ENCODE measurements around the gene POLR1A. TPM values are rescaled to one million over a fixed set of nuclear protein-coding genes. Genes with fewer than 3 reads are reported as not detected.
A peak's percentile ranks its signal among the peaks of the same experiment; 100 is the strongest.

The POLR1A gene
- total RNA-seq, 1 donor from 2014 or later: 32.6 TPM

GRCh38 chr2:85975581-85975980, 130.1 kb downstream of the POLR1A start:
- Mint-ChIP-seq H3K4me1 (ENCODE audit: low read depth) (peaks cover 23% of the 10 kb centered on the region), H3K36me3 (ENCODE audit: low read depth) (no peaks in the 10 kb centered on the region), H3K4me3 (ENCODE audit: unreplicated experiment) (no peak overlapping the region), H3K9me3 (ENCODE audit: low read depth) (peaks cover 6% of the 10 kb centered on the region), H3K27me3 (ENCODE audit: low read depth) (no peaks in the 10 kb centered on the region), H3K27ac (ENCODE audit: unreplicated experiment) (no peak overlapping the region)
- TF ChIP-seq CTCF (IDR thresholded peaks at IDR 0.05): no peak
- DNase-seq (ENCODE audit: low spot score): no peak

- no peaks in the 10 kb centered on the region for H3K36me3 Mint-ChIP-seq (ENCODE audit: low read depth)
- no peak overlapping the region for H3K4me3 Mint-ChIP-seq (ENCODE audit: unreplicated experiment)
- TF ChIP-seq CTCF (IDR thresholded peaks at IDR 0.05): no peak
- no peak for DNase-seq (ENCODE audit: low spot score)
- H3K27me3 Mint-ChIP-seq (ENCODE audit: low read depth): no peaks in the 10 kb centered on the region
- no peak overlapping the region for H3K27ac Mint-ChIP-seq (ENCODE audit: unreplicated experiment)
- peaks cover 6% of the 10 kb centered on the region for H3K9me3 Mint-ChIP-seq (ENCODE audit: low read depth)
- peaks cover 19% of the 10 kb centered on the region for H3K4me1 Mint-ChIP-seq (ENCODE audit: low read depth)
These were observed 131.3 kb downstream of the POLR1A start for GRCh38 chr2:85974390-85974789.

- Mint-ChIP-seq H3K9me3 (ENCODE audit: low read depth) (peaks cover 6% of the 10 kb centered on the region), H3K27me3 (ENCODE audit: low read depth) (no peaks in the 10 kb centered on the region), H3K27ac (ENCODE audit: unreplicated experiment) (no peak overlapping the region), H3K4me1 (ENCODE audit: low read depth) (peaks cover 6% of the 10 kb centered on the region), H3K4me3 (ENCODE audit: unreplicated experiment) (no peak overlapping the region), H3K36me3 (ENCODE audit: low read depth) (no peaks in the 10 kb centered on the region)
- no peak for TF ChIP-seq CTCF (IDR thresholded peaks at IDR 0.05)
- no peak for DNase-seq (ENCODE audit: low spot score)
These were observed 133.3 kb downstream of the POLR1A start for GRCh38 chr2:85972355-85972754.

GRCh38 chr2:85971366-85971765, 134.3 kb downstream of the POLR1A start:
- Mint-ChIP-seq H3K9me3 (ENCODE audit: low read depth) (peaks cover 9% of the 10 kb centered on the region), H3K36me3 (ENCODE audit: low read depth) (peaks cover under 1% of the 10 kb centered on the region), H3K27me3 (ENCODE audit: low read depth) (no peaks in the 10 kb centered on the region), H3K4me1 (ENCODE audit: low read depth) (peaks cover 6% of the 10 kb centered on the region), H3K27ac (ENCODE audit: unreplicated experiment) (peak overlapping the region; percentile 27), H3K4me3 (ENCODE audit: unreplicated experiment) (no peak overlapping the region)
- no peak for TF ChIP-seq CTCF (IDR thresholded peaks at IDR 0.05)
- DNase-seq (ENCODE audit: low spot score): no peak

Other genes with a start within 250 kb of the POLR1A start
- gene ST3GAL5, start 216.9 kb downstream of the POLR1A start, total RNA-seq: 20.0 to 48.1 TPM (median 20.6 TPM) in 3 replicates
- gene PTCD3, start 349 bp upstream of the POLR1A start, total RNA-seq: 48.6 to 67.3 TPM (median 48.9 TPM) in 3 replicates
- 62.3 to 75.0 TPM (median 70.1 TPM) in 3 replicates for gene IMMT, start 89.6 kb upstream of the POLR1A start, total RNA-seq
- 22.6 to 33.0 TPM (median 24.5 TPM) in 3 replicates for gene MRPL35, start 93.6 kb upstream of the POLR1A start, total RNA-seq
- gene REEP1, start 231.7 kb upstream of the POLR1A start, total RNA-seq: 2.4 to 3.1 TPM (median 2.6 TPM) in 3 replicates

All from chondrocyte (in vitro differentiated cells).